HEK293 (cell line): ENCODE data around the gene PIP5K1B.

ENCODE experiments used
- HOXA7 ChIP-seq: sonication (generic); formaldehyde crosslinking; IDR thresholded peaks from 2 replicates; pipeline ENCODE4 v1.8.1; 2022; ENCODE audit warnings: missing genetic modification reagents, borderline replicate concordance
- REPIN1 ChIP-seq: fragments of 450-650 bp; formaldehyde crosslinking; IDR thresholded peaks from 2 replicates; pipeline ENCODE4 v1.5.1; 2017; ENCODE audit warnings: missing biosample characterization, missing genetic modification characterization, low read depth
- ZBTB8A ChIP-seq: fragments of 450-650 bp; formaldehyde crosslinking; IDR thresholded peaks from 2 replicates; pipeline ENCODE4 v1.5.1; 2016; ENCODE audit warnings: missing biosample characterization, missing genetic modification characterization
- ZNF335 ChIP-seq: fragments of 450-650 bp; formaldehyde crosslinking; conservative IDR thresholded peaks from 2 replicates; pipeline ENCODE4 v1.5.1; 2016; ENCODE audit warnings: missing biosample characterization, missing genetic modification characterization
- ZNF416 ChIP-seq: fragments of 450-650 bp; formaldehyde crosslinking; IDR thresholded peaks from 2 replicates; pipeline ENCODE4 v1.5.1; 2016; ENCODE audit warnings: missing biosample characterization, missing genetic modification characterization
- ZNF544 ChIP-seq: fragments of 450-650 bp; formaldehyde crosslinking; IDR thresholded peaks from 2 replicates; pipeline ENCODE4 v1.5.0; 2017; ENCODE audit warnings: missing biosample characterization, missing genetic modification characterization
- TF ChIP-seq, protein P1 (sequence below): fragments of 450-650 bp; formaldehyde crosslinking; IDR thresholded peaks from 2 replicates; pipeline ENCODE4 v1.5.1; 2016; ENCODE audit warnings: missing biosample characterization, missing genetic modification characterization
- TF ChIP-seq, protein P2 (sequence below): fragments of 450-650 bp; formaldehyde crosslinking; IDR thresholded peaks from 2 replicates; pipeline ENCODE4; 2016; ENCODE audit warnings: missing biosample characterization, missing genetic modification characterization
- TF ChIP-seq, protein P3 (sequence below): fragments of 450-650 bp; formaldehyde crosslinking; IDR thresholded peaks from 2 replicates; pipeline ENCODE4 v1.5.1; 2016; ENCODE audit warnings: missing biosample characterization, missing genetic modification characterization
- TF ChIP-seq, protein P4 (sequence below): fragments of 450-650 bp; formaldehyde crosslinking; IDR thresholded peaks from 2 replicates; pipeline ENCODE4 v1.5.1; 2016; ENCODE audit warnings: missing biosample characterization, missing genetic modification characterization

DNA sequence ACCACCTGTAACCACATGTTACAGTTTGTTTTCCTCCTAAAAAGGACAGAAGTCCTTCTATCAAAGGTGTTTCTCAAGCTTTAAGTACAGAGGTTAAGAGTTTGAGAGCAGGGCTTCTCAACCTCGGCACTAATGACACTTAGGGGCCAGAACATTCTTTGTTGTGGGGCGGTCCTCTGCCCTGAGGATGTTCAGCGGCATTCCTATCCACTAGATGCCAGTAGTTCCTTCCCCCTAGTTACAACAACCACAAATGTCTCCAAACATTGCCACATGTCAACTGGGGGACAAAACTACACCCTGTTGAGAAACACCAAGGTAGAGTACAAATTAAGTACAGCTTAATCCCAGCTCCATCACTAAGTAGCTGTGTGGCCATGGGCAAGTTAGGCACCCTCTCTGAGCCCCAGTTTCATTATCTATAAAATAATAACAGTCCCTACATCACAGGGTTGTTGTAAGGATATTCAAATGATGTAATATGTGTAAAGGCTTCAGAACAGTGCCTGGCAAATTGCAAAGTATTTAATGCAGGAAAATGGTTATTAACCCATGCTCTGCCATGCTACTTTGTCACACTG, 44.6 kb downstream of the PIP5K1B start:
- no peak for TF ChIP-seq HOXA7
- TF ChIP-seq, protein P1, sequence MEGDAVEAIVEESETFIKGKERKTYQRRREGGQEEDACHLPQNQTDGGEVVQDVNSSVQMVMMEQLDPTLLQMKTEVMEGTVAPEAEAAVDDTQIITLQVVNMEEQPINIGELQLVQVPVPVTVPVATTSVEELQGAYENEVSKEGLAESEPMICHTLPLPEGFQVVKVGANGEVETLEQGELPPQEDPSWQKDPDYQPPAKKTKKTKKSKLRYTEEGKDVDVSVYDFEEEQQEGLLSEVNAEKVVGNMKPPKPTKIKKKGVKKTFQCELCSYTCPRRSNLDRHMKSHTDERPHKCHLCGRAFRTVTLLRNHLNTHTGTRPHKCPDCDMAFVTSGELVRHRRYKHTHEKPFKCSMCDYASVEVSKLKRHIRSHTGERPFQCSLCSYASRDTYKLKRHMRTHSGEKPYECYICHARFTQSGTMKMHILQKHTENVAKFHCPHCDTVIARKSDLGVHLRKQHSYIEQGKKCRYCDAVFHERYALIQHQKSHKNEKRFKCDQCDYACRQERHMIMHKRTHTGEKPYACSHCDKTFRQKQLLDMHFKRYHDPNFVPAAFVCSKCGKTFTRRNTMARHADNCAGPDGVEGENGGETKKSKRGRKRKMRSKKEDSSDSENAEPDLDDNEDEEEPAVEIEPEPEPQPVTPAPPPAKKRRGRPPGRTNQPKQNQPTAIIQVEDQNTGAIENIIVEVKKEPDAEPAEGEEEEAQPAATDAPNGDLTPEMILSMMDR (tag by site-specific recombination): no peak
- no peak for TF ChIP-seq ZNF335 (tag by site-specific recombination)
- TF ChIP-seq, protein P2, sequence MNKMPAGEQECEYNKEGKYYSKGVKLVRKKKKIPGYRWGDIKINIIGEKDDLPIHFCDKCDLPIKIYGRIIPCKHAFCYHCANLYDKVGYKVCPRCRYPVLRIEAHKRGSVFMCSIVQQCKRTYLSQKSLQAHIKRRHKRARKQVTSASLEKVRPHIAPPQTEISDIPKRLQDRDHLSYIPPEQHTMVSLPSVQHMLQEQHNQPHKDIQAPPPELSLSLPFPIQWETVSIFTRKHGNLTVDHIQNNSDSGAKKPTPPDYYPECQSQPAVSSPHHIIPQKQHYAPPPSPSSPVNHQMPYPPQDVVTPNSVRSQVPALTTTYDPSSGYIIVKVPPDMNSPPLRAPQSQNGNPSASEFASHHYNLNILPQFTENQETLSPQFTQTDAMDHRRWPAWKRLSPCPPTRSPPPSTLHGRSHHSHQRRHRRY (tag by site-specific recombination): no peak
- TF ChIP-seq, protein P3, sequence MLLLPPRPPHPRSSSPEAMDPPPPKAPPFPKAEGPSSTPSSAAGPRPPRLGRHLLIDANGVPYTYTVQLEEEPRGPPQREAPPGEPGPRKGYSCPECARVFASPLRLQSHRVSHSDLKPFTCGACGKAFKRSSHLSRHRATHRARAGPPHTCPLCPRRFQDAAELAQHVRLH (tag by site-specific recombination): no peak
- TF ChIP-seq ZNF416 (tag by site-specific recombination): no peak
- TF ChIP-seq, protein P4, sequence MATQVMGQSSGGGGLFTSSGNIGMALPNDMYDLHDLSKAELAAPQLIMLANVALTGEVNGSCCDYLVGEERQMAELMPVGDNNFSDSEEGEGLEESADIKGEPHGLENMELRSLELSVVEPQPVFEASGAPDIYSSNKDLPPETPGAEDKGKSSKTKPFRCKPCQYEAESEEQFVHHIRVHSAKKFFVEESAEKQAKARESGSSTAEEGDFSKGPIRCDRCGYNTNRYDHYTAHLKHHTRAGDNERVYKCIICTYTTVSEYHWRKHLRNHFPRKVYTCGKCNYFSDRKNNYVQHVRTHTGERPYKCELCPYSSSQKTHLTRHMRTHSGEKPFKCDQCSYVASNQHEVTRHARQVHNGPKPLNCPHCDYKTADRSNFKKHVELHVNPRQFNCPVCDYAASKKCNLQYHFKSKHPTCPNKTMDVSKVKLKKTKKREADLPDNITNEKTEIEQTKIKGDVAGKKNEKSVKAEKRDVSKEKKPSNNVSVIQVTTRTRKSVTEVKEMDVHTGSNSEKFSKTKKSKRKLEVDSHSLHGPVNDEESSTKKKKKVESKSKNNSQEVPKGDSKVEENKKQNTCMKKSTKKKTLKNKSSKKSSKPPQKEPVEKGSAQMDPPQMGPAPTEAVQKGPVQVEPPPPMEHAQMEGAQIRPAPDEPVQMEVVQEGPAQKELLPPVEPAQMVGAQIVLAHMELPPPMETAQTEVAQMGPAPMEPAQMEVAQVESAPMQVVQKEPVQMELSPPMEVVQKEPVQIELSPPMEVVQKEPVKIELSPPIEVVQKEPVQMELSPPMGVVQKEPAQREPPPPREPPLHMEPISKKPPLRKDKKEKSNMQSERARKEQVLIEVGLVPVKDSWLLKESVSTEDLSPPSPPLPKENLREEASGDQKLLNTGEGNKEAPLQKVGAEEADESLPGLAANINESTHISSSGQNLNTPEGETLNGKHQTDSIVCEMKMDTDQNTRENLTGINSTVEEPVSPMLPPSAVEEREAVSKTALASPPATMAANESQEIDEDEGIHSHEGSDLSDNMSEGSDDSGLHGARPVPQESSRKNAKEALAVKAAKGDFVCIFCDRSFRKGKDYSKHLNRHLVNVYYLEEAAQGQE (tag by site-specific recombination): no peak
- no peak for TF ChIP-seq ZBTB8A
- no peak for TF ChIP-seq ZNF544 (tag by site-specific recombination)
- TF ChIP-seq REPIN1: no peak
